ENCODE data around the gene TRMT13. TPM values are rescaled to one million over a fixed set of nuclear protein-coding genes. Genes with fewer than 3 reads are reported as not detected.
A peak's percentile ranks its signal among the peaks of the same experiment; 100 is the strongest.

Gene TRMT13
- total RNA-seq (10 to 100 TPM in 2 of 5 donors, 1 to 10 TPM in 3; 2.7 to 42.0 (median 5.5) TPM), polyA plus RNA-seq (10 to 100 TPM in 1 of 3 donors, 1 to 10 TPM in 2; 5.1 to 11.5 (median 6.0) TPM)
- long read RNA-seq, donor 1, result 0 reads
- long read RNA-seq, donor 2, partial matches to known transcripts, result 7 of 7 reads
- long read RNA-seq, donor 2, other reads (novel, unspliced or antisense), result 0 of 7 reads
- long read RNA-seq, donor 3, result 0 reads
- long read RNA-seq, donor 4, partial matches to known transcripts, result 0 of 1 reads
- long read RNA-seq, donor 4, other reads (novel, unspliced or antisense), result 0 of 1 reads
- long read RNA-seq, donor 5, partial matches to known transcripts, result 0 of 2 reads
- long read RNA-seq, donor 5, other reads (novel, unspliced or antisense), result 0 of 2 reads
- long read RNA-seq, donor 6, result 0 reads
- long read RNA-seq, donor 7, partial matches to known transcripts, result 0 of 1 reads
- long read RNA-seq, donor 7, other reads (novel, unspliced or antisense), result 0 of 1 reads
- long read RNA-seq, donor 8, partial matches to known transcripts, result 0 of 4 reads
- long read RNA-seq, donor 8, other reads (novel, unspliced or antisense), result 0 of 4 reads
- long read RNA-seq, donor 9, partial matches to known transcripts, result 15 of 16 reads
- long read RNA-seq, donor 9, other reads (novel, unspliced or antisense), result 0 of 16 reads
- long read RNA-seq, donor 10, partial matches to known transcripts, result 0 of 1 reads
- long read RNA-seq, donor 10, other reads (novel, unspliced or antisense), result 0 of 1 reads

DNA sequence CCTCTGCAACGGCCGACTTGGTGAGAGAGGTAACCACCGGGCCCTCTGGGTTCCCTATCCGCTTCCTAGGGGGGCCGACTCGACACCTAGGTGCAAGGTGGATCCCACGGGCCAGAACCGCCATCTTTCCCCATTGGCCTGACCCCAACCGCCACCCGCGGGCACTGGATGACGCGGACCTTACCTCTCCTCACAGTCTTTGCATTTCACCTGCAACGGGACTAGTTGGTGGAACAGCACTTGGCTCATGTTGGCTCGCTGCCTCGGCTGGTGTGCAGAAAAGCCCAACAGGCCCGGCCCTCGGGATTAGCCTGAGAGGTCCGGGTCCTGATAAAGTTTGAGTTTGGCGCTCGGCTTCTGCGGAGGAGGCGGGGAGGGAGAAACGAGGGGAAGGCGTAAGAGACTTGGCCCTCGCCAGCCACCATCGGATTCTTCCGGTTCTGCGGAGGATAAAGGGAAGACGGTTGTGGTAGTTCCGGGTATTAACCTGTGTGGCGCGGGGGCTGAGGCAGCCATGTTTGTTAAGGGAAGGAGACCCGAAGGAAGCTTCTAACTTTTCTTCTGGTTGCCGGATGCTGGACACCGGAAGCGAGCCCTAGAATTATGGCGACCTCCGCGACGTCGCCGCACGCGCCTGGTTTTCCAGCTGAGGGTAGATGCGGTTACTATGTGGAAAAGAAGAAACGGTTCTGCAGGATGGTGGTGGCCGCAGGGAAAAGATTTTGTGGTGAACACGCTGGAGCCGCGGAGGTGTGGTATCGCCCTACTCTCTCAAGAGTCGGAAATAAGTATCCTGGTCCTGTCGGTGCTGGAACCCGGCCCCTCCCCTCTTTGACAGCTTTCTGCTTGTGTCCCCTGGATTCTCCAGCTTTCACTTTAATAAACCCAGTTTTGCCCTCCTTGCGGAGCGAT, at the start of gene TRMT13, which contains the start of gene SASS6:
Gene TRMT13, plus strand, starts transcription at position 598 of the 912 bp plus-strand sequence. Its CDS starts 6 bp downstream, at position 604.
Gene SASS6, minus strand, starts transcription at position 365 of the 912 bp plus-strand sequence. Its CDS starts 116 bp downstream, at position 249.
- Histone ChIP-seq H3K36me3 (peaks cover 9 to 12% (median 11%) of the 10 kb centered on the region in 4 donors), H3K9me3 (no peaks in the 10 kb centered on the region), H3K27me3 (no peaks in the 10 kb centered on the region), H3K4me3 (peak within 1 kb of the TSS; percentile 69 to 94 (median 86)), H3K4me1 (peaks cover 15 to 48% (median 28%) of the 10 kb centered on the region in 4 donors), H3K27ac (peak within 1 kb of the TSS; percentile 70 to 86 (median 86))
- intact Hi-C loops (cut with DNase I; ENCODE audit: low total_unique reads), result no loop called here
- peak in 2 of 7 experiments; percentile 22 to 43 for TF ChIP-seq CTCF (IDR thresholded peaks at IDR 0.05)
- peak; percentile 88 to 97 (median 91) for TF ChIP-seq POLR2AphosphoS5 (IDR thresholded peaks at IDR 0.05)
- TF ChIP-seq POLR2A (IDR thresholded peaks at IDR 0.05), result no peak
- no peak for TF ChIP-seq EP300 (IDR thresholded peaks at IDR 0.05)
- WGBS, 5 donors, result 0% methylated on average over 57 of the region's 57 CpGs
- peak; percentile 97 to 99 for DNase-seq

- Histone ChIP-seq H3K4me1 (peaks cover 0 to 2% (median 0%) of the 10 kb centered on the region in 4 donors), H3K4me3 (no peak overlapping the region), H3K27me3 (no peaks in the 10 kb centered on the region), H3K9me3 (no peaks in the 10 kb centered on the region), H3K27ac (no peak overlapping the region), H3K36me3 (peaks cover 1 to 31% (median 23%) of the 10 kb centered on the region in 4 donors)
- TF ChIP-seq EP300 (IDR thresholded peaks at IDR 0.05), result no peak
- no peak for TF ChIP-seq POLR2A (IDR thresholded peaks at IDR 0.05)
- TF ChIP-seq POLR2AphosphoS5 (IDR thresholded peaks at IDR 0.05), result no peak
- no peak for TF ChIP-seq CTCF (IDR thresholded peaks at IDR 0.05)
- intact Hi-C loops (cut with DNase I; ENCODE audit: low total_unique reads), result no loop called here
- DNase-seq, result no peak
- 84 to 99% (median 97%) methylated on average over 1 of the region's 1 CpG for WGBS, 5 donors
These were observed 45.6 kb upstream of the TRMT13 start for GRCh38 chr1:100087396-100087795.

DNA sequence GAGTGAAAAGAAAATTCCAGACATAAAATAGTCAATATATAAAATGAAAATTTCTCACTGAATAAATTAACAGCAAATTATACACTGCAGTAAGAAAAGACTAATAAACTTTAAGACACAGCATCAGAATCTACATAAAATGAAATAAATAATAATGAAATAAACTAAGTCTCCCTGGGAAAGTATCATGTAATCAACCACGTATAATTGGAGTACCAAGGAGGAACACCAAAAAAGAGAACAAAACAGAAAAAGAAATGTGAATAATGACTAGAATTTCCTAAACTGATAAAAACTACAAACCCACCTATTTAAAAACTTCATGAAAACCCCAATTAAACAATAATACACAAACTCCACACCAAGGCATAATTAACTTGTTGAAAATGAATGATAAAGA, 43.9 kb upstream of the TRMT13 start:
- H3K27ac ChIP-seq, result no peak overlapping the region
- TF ChIP-seq POLR2AphosphoS5 (IDR thresholded peaks at IDR 0.05) (no peak), POLR2A (IDR thresholded peaks at IDR 0.05) (no peak), CTCF (IDR thresholded peaks at IDR 0.05) (no peak), EP300 (IDR thresholded peaks at IDR 0.05) (no peak)
- no peaks in the 10 kb centered on the region for H3K4me1 ChIP-seq
- H3K27me3 ChIP-seq, result no peaks in the 10 kb centered on the region
- no peaks in the 10 kb centered on the region for H3K9me3 ChIP-seq
- no peak for DNase-seq
- H3K4me3 ChIP-seq, result no peak overlapping the region
- H3K36me3 ChIP-seq, result peaks cover 0 to 28% (median 18%) of the 10 kb centered on the region in 4 donors
- intact Hi-C loops (cut with DNase I; ENCODE audit: low total_unique reads), result no loop called here
- WGBS, 5 donors, result 88 to 94% (median 93%) methylated on average over 1 of the region's 1 CpG

Data from stomach (tissue), 19 donors.